ENCODE measurements around the gene STARD5.
"Not testable (repeated sequence)": the region's sequence is repeated elsewhere in the genome, so short reads cannot be mapped to it uniquely, and the experiment has no call there.

The STARD5 gene

GRCh38 chr15:81361891-81362290, 38.0 kb upstream of the STARD5 start:
- in situ Hi-C loops (cut with HindIII; ENCODE audit: low sequenced_read_pairs) = no loop called here
- DNase-seq (ENCODE audit: low read depth) = no peak
- no peak for TF ChIP-seq CTCF (IDR thresholded peaks at IDR 0.05; ENCODE audit: low read depth, low read length, missing control alignments)
- no peak overlapping the region for H3K4me3 ChIP-seq (ENCODE audit: low read depth, low read length)

GRCh38 chr15:81360491-81360890, 36.5 kb upstream of the STARD5 start:
- in situ Hi-C loops (cut with HindIII; ENCODE audit: low sequenced_read_pairs) = no loop called here
- DNase-seq (ENCODE audit: low read depth) = no peak
- TF ChIP-seq CTCF (IDR thresholded peaks at IDR 0.05; ENCODE audit: low read depth, low read length, missing control alignments) = no peak

GRCh38 chr15:81358248-81358647, 34.3 kb upstream of the STARD5 start:
- in situ Hi-C loops (cut with HindIII; ENCODE audit: low sequenced_read_pairs) = no loop called here
- TF ChIP-seq CTCF (IDR thresholded peaks at IDR 0.05; ENCODE audit: low read depth, low read length, missing control alignments) = no peak
- DNase-seq (ENCODE audit: low read depth) = no peak
- H3K4me3 ChIP-seq (ENCODE audit: low read depth, low read length) = no peak overlapping the region

More at GRCh38 chr15:81360491-81360890, 36.5 kb upstream of the STARD5 start:
- no peak overlapping the region for H3K4me3 ChIP-seq (ENCODE audit: low read depth, low read length)

GRCh38 chr15:81357180-81357686, 33.3 kb upstream of the STARD5 start:
- TF ChIP-seq CTCF (IDR thresholded peaks at IDR 0.05; ENCODE audit: low read depth, low read length, missing control alignments) = no peak
- H3K4me3 ChIP-seq (ENCODE audit: low read depth, low read length) = no peak overlapping the region
- DNase-seq (ENCODE audit: low read depth) = no peak
- in situ Hi-C loops (cut with HindIII; ENCODE audit: low sequenced_read_pairs) = no loop called here

GRCh38 chr15:81356252-81356651, 32.3 kb upstream of the STARD5 start:
- H3K4me3 ChIP-seq (ENCODE audit: low read depth, low read length) = no peak overlapping the region
- no peak for TF ChIP-seq CTCF (IDR thresholded peaks at IDR 0.05; ENCODE audit: low read depth, low read length, missing control alignments)
- no peak for DNase-seq (ENCODE audit: low read depth)
- in situ Hi-C loops (cut with HindIII; ENCODE audit: low sequenced_read_pairs) = no loop called here

- in situ Hi-C loops (cut with HindIII; ENCODE audit: low sequenced_read_pairs) = no loop called here
- H3K4me3 ChIP-seq (ENCODE audit: low read depth, low read length) = no peak overlapping the region
- TF ChIP-seq CTCF (IDR thresholded peaks at IDR 0.05; ENCODE audit: low read depth, low read length, missing control alignments) = no peak
- no peak for DNase-seq (ENCODE audit: low read depth)
These were observed 27.7 kb upstream of the STARD5 start for GRCh38 chr15:81351651-81352050.

- no peak overlapping the region for H3K4me3 ChIP-seq (ENCODE audit: low read depth, low read length)
- no peak for DNase-seq (ENCODE audit: low read depth)
- no peak for TF ChIP-seq CTCF (IDR thresholded peaks at IDR 0.05; ENCODE audit: low read depth, low read length, missing control alignments)
- in situ Hi-C loops (cut with HindIII; ENCODE audit: low sequenced_read_pairs) = no loop called here
These were observed 25.3 kb upstream of the STARD5 start for GRCh38 chr15:81349271-81349670.

- in situ Hi-C loops (cut with HindIII; ENCODE audit: low sequenced_read_pairs); DNase-seq (ENCODE audit: low read depth); H3K4me3 ChIP-seq (ENCODE audit: low read depth, low read length): not testable (repeated sequence)
These were observed 24.8 kb upstream of the STARD5 start for GRCh38 chr15:81348691-81349090.

Measured in astrocyte of the cerebellum (primary cell).